HG02840 (cell line): ENCODE data around the gene MOB1A.

ENCODE experiments used
- ATAC-seq: cut with Tn5 transposase; IDR thresholded peaks from one replicate; pipeline ENCODE4 v1.9.1; 2021; ENCODE audit warnings: mild to moderate bottlenecking, moderate library complexity, moderate number of reproducible peaks; ENCODE audit not compliant: unreplicated experiment, low FRiP score

MOB1A gene

GRCh38 chr2:74109551-74109950, 69.1 kb downstream of the MOB1A start:
- ATAC-seq: no peak

GRCh38 chr2:74107071-74107470, 71.6 kb downstream of the MOB1A start:
- ATAC-seq: no peak

GRCh38 chr2:74105413-74105812, 73.3 kb downstream of the MOB1A start:
- ATAC-seq: no peak

- ATAC-seq: no peak
Observed at GRCh38 chr2:74104839-74105238, 73.8 kb downstream of the MOB1A start.

GRCh38 chr2:74103763-74104162, 74.9 kb downstream of the MOB1A start:
- no peak for ATAC-seq
